Neural crest cell (in vitro differentiated cells): ENCODE measurements around the gene LIPC. TPM values are rescaled to one million over a fixed set of nuclear protein-coding genes. Genes with fewer than 3 reads are reported as not detected.

ENCODE experiments used
- DNase-seq: peaks from one replicate; pipeline ENCODE4 v3.0.0; 2021; ENCODE audit warnings: low read depth, mixed read lengths, low spot score
- H3K27ac Mint-ChIP-seq: one replicate; pipeline ENCODE4 v1.8.0; 2021; ENCODE audit warnings: mild to moderate bottlenecking, mixed read lengths; ENCODE audit not compliant: unreplicated experiment
- H3K27me3 Mint-ChIP-seq: 2 replicates; pipeline ENCODE4 v1.8.0; 2021; ENCODE audit warnings: low read depth, mild to moderate bottlenecking, mixed read lengths
- H3K36me3 Mint-ChIP-seq: 2 replicates; pipeline ENCODE4 v1.8.0; 2021; ENCODE audit warnings: low read depth, mild to moderate bottlenecking, mixed read lengths
- H3K4me1 Mint-ChIP-seq: 2 replicates; pipeline ENCODE4 v1.8.0; 2021; ENCODE audit warnings: mixed read lengths
- H3K4me3 Mint-ChIP-seq: one replicate; pipeline ENCODE4 v1.8.0; 2021; ENCODE audit warnings: mild to moderate bottlenecking, mixed read lengths
- H3K9me3 Mint-ChIP-seq: 2 replicates; pipeline ENCODE4 v1.8.0; 2021; ENCODE audit warnings: mixed read lengths
- CTCF ChIP-seq: fragments of 200-600 bp; sonication (generic); conservative IDR thresholded peaks from 2 replicates; pipeline ENCODE4 v1.5.0; 2021; ENCODE audit warnings: antibody characterized with exemption, mild to moderate bottlenecking
- total RNA-seq: library from RNA; stranded (reverse); gene quantifications from 2 replicates; pipeline ENCODE4 v1.2.1, GENCODE V29; 2021

LIPC gene
- total RNA-seq, 1 donor from 2014 or later, result not detected

DNA sequence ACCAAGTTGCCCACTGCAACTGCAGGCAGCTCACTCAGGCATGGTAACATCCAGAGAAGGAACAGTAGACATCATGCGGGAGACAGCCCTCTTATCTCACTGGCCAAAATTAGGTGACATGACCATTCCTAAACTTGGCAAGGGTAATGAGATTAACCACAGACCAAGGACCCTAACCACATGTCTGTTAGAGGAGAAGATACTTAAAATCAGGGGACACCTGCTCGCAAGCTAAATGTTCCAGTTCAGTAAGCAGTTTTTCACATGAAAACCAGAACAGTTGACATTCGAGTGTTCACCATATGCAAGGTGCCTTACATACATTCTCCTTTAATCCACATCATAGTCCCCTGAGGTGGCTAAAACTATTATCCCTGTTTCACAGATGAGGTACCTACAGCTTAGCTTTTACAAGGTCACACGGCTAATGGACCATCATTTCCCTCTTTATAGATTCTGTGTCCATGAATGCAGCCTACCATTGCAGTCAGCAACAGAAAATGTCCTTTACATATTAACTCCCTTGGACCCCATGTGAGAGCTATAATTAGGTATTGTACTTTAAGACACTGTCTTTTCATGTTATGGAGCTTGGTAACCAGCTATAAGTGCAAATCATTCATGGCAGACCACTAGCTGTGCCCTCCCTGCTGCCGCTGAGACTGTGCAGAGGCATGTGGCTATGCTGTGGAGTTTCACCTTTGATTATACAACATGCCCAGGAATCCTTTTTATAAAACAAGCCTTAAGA, 154.1 kb downstream of the LIPC start:
- no peaks in the 10 kb centered on the region for H3K27me3 Mint-ChIP-seq
- no peak overlapping the region for H3K27ac Mint-ChIP-seq
- TF ChIP-seq CTCF, result no peak
- DNase-seq, result no peak
- H3K4me1 Mint-ChIP-seq, result peaks cover 5% of the 10 kb centered on the region
- H3K4me3 Mint-ChIP-seq, result no peak overlapping the region
- peaks cover 5% of the 10 kb centered on the region for H3K9me3 Mint-ChIP-seq
- H3K36me3 Mint-ChIP-seq, result peaks cover 7% of the 10 kb centered on the region

DNA sequence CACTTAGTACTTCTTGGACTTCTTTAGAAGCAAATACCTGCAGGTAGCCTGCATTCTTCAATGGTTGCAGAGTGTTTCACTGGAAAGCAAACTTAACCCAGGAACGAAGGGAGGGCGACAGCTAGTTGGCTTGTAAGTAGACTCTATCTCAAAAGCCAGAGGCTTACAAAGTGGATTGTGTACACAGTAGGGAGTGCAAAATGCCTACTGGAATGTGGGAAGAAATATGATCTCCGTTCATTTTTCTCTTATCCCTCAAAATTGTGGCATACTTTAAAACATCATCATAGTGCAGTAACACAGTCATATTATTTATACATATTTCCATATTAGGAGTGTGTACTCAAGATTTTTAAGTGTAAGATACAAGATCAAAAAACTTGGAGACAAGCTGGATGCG, 155.7 kb downstream of the LIPC start:
- H3K4me1 Mint-ChIP-seq, result peaks cover 7% of the 10 kb centered on the region
- DNase-seq, result no peak
- H3K36me3 Mint-ChIP-seq, result peaks cover 8% of the 10 kb centered on the region
- H3K9me3 Mint-ChIP-seq, result peaks cover 5% of the 10 kb centered on the region
- no peak overlapping the region for H3K4me3 Mint-ChIP-seq
- no peak overlapping the region for H3K27ac Mint-ChIP-seq
- no peak for TF ChIP-seq CTCF
- no peaks in the 10 kb centered on the region for H3K27me3 Mint-ChIP-seq

- TF ChIP-seq CTCF, result no peak
- no peaks in the 10 kb centered on the region for H3K27me3 Mint-ChIP-seq
These were observed 156.3 kb downstream of the LIPC start for GRCh38 chr15:58588096-58588495.

GRCh38 chr15:58589047-58589446, 157.3 kb downstream of the LIPC start:
- H3K9me3 Mint-ChIP-seq, result no peaks in the 10 kb centered on the region
- no peak for DNase-seq
- H3K27ac Mint-ChIP-seq, result no peak overlapping the region
- H3K4me1 Mint-ChIP-seq, result peaks cover 7% of the 10 kb centered on the region
- H3K4me3 Mint-ChIP-seq, result no peak overlapping the region
- no peak for TF ChIP-seq CTCF
- peaks cover 7% of the 10 kb centered on the region for H3K36me3 Mint-ChIP-seq
- H3K27me3 Mint-ChIP-seq, result no peaks in the 10 kb centered on the region

More at GRCh38 chr15:58588096-58588495, 156.3 kb downstream of the LIPC start:
- peaks cover 8% of the 10 kb centered on the region for H3K36me3 Mint-ChIP-seq
- H3K4me1 Mint-ChIP-seq, result peaks cover 7% of the 10 kb centered on the region
- H3K27ac Mint-ChIP-seq, result no peak overlapping the region
- no peak overlapping the region for H3K4me3 Mint-ChIP-seq
- H3K9me3 Mint-ChIP-seq, result peaks cover 5% of the 10 kb centered on the region
- DNase-seq, result no peak

- TF ChIP-seq CTCF, result no peak
- no peak overlapping the region for H3K27ac Mint-ChIP-seq
- H3K4me1 Mint-ChIP-seq, result peaks cover 7% of the 10 kb centered on the region
- no peaks in the 10 kb centered on the region for H3K27me3 Mint-ChIP-seq
- peaks cover 7% of the 10 kb centered on the region for H3K36me3 Mint-ChIP-seq
- H3K4me3 Mint-ChIP-seq, result no peak overlapping the region
- no peak for DNase-seq
- no peaks in the 10 kb centered on the region for H3K9me3 Mint-ChIP-seq
These were observed 158.4 kb downstream of the LIPC start for GRCh38 chr15:58590236-58590635.
